PC-3 (cell line): Measurements from ENCODE around the gene CYP11A1. TPM values are rescaled to one million over a fixed set of nuclear protein-coding genes. Genes with fewer than 3 reads are reported as not detected.

Source experiments
- ATAC-seq: fragments of 200-7000 bp; cut with Tn5 transposase; 2 replicates; pipeline ENCODE4 v1.9.1; 2020; ENCODE audit warnings: mild to moderate bottlenecking, moderate library complexity
- BruUV-seq: library from RNA; stranded (reverse); fragments of 400-500 nt; replicated peaks from 2 replicates; lab custom pipeline; 2021; lab: Mats Ljungman, UMichigan
- CTCF ChIA-PET: fragments of 300-600 bp; sonication (Branson Sonifier 250); formaldehyde crosslinking; loops from one replicate; lab custom pipeline; 2022; ENCODE audit warnings: antibody characterized with exemption; lab: Charles Lee
- POLR2A ChIA-PET: fragments of 300-600 bp; sonication (Branson Sonifier 250); formaldehyde crosslinking; loops from one replicate; lab custom pipeline; 2022; ENCODE audit warnings: antibody characterized with exemption; ENCODE audit not compliant: unreplicated experiment; lab: Charles Lee
- DNase-seq: peaks from one replicate; pipeline ENCODE4 v3.0.0-alpha.2; 2015
- H2AFZ ChIP-seq: fragments of 300-600 bp; sonication (generic); 2 replicates; pipeline ENCODE4 v1.6.0; 2016; ENCODE audit warnings: antibody characterized with exemption, low read length
- H3F3A ChIP-seq: fragments of 300-600 bp; sonication (generic); one replicate; pipeline ENCODE4 v1.6.0; 2017; ENCODE audit warnings: antibody characterized with exemption, low read length, control low read depth, mild to moderate bottlenecking; ENCODE audit not compliant: unreplicated experiment
- H3K27ac ChIP-seq: fragments of 300-600 bp; sonication (generic); 2 replicates; pipeline ENCODE4 v1.5.1; 2016; ENCODE audit warnings: mild to moderate bottlenecking, low read length
- H3K27me3 ChIP-seq: fragments of 300-600 bp; sonication (generic); 2 replicates; pipeline ENCODE4 v1.6.1; 2016; ENCODE audit warnings: low read length, mixed read lengths
- H3K36me3 ChIP-seq: fragments of 300-600 bp; sonication (generic); 2 replicates; pipeline ENCODE4 v1.6.1; 2016; ENCODE audit warnings: low read depth, mixed run types, low read length, mixed read lengths
- H3K4me1 ChIP-seq: fragments of 300-600 bp; sonication (generic); 2 replicates; pipeline ENCODE4 v1.5.1; 2016; ENCODE audit warnings: low read length; ENCODE audit not compliant: insufficient read depth
- H3K4me2 ChIP-seq: fragments of 300-600 bp; sonication (generic); 2 replicates; pipeline ENCODE4 v1.6.0; 2016; ENCODE audit warnings: low read length
- H3K4me3 ChIP-seq: fragments of 300-600 bp; sonication (generic); 2 replicates; pipeline ENCODE4 v1.5.1; 2016; ENCODE audit warnings: mild to moderate bottlenecking, low read length, mixed read lengths
- H3K79me2 ChIP-seq: fragments of 300-600 bp; sonication (generic); 2 replicates; pipeline ENCODE4 v1.6.1; 2017; ENCODE audit warnings: low read length, mixed read lengths
- H3K9ac ChIP-seq: fragments of 300-600 bp; sonication (generic); 2 replicates; pipeline ENCODE4 v1.6.0; 2016; ENCODE audit warnings: mild to moderate bottlenecking, low read length
- H3K9me2 ChIP-seq: fragments of 300-600 bp; sonication (generic); replicated peaks from 2 replicates; pipeline ENCODE4 v1.6.1; 2016; ENCODE audit warnings: mixed run types, low read length, mixed read lengths
- H3K9me3 ChIP-seq: fragments of 300-600 bp; sonication (generic); 2 replicates; pipeline ENCODE4 v1.6.1; 2016; ENCODE audit warnings: low read length, mixed read lengths
- H4K20me1 ChIP-seq: fragments of 300-600 bp; sonication (generic); 2 replicates; pipeline ENCODE4 v1.6.1; 2016; ENCODE audit warnings: low read length, mixed read lengths
- EZH2 ChIP-seq: fragments of 300-600 bp; sonication (generic); IDR thresholded peaks from one replicate; pipeline ENCODE4 v1.6.1; 2017; ENCODE audit warnings: antibody characterized with exemption, mild to moderate bottlenecking, low read length; ENCODE audit not compliant: unreplicated experiment
- EZH2phosphoT487 ChIP-seq: fragments of 300-600 bp; sonication (generic); IDR thresholded peaks from 2 replicates; pipeline ENCODE4 v1.6.1; 2018; ENCODE audit warnings: mild to moderate bottlenecking, antibody characterized with exemption, low read length, borderline replicate concordance
- intact Hi-C: fragments of 100-400 bp; cut with micrococcal nuclease; formaldehyde crosslinking; loops from 2 replicates; pipeline ENCODE4 v1.9.0; 2023
- total RNA-seq: library from RNA; depleted of rRNA; stranded (reverse); fragments of >200 nt; gene quantifications from 2 replicates; pipeline ENCODE4 v1.2.3, GENCODE V29; 2014
- TF ChIP-seq, protein P1 (sequence below): fragments of 300-600 bp; sonication (generic); conservative IDR thresholded peaks from 2 replicates; pipeline ENCODE4 v1.5.1; 2017; ENCODE audit warnings: antibody characterized with exemption, low read depth, mild to moderate bottlenecking, low read length

The CYP11A1 gene
- total RNA-seq, 1 experiment from 2014 or later = 0.18 TPM

DNA sequence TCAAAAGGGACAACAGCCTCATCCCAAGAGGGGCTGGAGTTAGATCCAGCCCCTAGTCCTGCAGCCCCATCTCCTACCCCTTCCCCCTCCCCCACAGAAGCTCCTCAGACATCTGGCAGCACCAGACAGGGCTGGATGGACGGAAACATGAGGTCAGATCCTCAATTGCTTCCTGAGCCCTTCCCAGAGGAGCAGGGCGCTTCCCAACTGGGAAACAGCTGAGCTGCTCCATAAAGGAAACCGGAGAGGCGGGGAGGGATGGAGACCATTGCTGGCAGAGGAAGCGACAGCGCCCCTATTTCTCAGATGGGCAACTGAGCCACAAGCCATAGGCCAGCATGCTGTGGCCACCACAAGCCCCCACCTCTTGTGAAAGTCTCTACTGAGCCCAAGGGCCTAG lies 18.3 kb upstream of the CYP11A1 start:
- no peaks in the 10 kb centered on the region for H3K36me3 ChIP-seq
- ChIA-PET CTCF (no interaction called here), POLR2A (interaction anchor here (1.1 kb wide), 1 partner anchor 21 kb away, joined by 8 read pairs; no protein-coding TSS in a partner anchor)
- TF ChIP-seq, protein P1, sequence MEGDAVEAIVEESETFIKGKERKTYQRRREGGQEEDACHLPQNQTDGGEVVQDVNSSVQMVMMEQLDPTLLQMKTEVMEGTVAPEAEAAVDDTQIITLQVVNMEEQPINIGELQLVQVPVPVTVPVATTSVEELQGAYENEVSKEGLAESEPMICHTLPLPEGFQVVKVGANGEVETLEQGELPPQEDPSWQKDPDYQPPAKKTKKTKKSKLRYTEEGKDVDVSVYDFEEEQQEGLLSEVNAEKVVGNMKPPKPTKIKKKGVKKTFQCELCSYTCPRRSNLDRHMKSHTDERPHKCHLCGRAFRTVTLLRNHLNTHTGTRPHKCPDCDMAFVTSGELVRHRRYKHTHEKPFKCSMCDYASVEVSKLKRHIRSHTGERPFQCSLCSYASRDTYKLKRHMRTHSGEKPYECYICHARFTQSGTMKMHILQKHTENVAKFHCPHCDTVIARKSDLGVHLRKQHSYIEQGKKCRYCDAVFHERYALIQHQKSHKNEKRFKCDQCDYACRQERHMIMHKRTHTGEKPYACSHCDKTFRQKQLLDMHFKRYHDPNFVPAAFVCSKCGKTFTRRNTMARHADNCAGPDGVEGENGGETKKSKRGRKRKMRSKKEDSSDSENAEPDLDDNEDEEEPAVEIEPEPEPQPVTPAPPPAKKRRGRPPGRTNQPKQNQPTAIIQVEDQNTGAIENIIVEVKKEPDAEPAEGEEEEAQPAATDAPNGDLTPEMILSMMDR = no peak
- no peak for TF ChIP-seq EZH2
- no peak for TF ChIP-seq EZH2phosphoT487
- no peaks in the 10 kb centered on the region for H3K27me3 ChIP-seq
- no peak overlapping the region for H2AFZ ChIP-seq
- H4K20me1 ChIP-seq = no peaks in the 10 kb centered on the region
- intact Hi-C loops = loop anchor here (10.0 kb wide), 1 partner anchor 159 kb away; the partner anchor contains the start of gene ARID3B
- DNase-seq (no peak), ATAC-seq (no peak)
- H3K9me3 ChIP-seq = no peaks in the 10 kb centered on the region
- H3K9me2 ChIP-seq = no peaks in the 10 kb centered on the region
- H3K4me1 ChIP-seq = peaks cover 58% of the 10 kb centered on the region
- no peak overlapping the region for H3K4me3 ChIP-seq
- no peaks in the 10 kb centered on the region for H3K79me2 ChIP-seq
- H3K27ac ChIP-seq = peak overlapping the region; percentile 99
- BruUV-seq = no TSS peak
- H3K9ac ChIP-seq = peak overlapping the region; percentile 75
- H3K4me2 ChIP-seq = peak overlapping the region; percentile 55
- H3F3A ChIP-seq = peaks cover 5% of the 10 kb centered on the region

DNA sequence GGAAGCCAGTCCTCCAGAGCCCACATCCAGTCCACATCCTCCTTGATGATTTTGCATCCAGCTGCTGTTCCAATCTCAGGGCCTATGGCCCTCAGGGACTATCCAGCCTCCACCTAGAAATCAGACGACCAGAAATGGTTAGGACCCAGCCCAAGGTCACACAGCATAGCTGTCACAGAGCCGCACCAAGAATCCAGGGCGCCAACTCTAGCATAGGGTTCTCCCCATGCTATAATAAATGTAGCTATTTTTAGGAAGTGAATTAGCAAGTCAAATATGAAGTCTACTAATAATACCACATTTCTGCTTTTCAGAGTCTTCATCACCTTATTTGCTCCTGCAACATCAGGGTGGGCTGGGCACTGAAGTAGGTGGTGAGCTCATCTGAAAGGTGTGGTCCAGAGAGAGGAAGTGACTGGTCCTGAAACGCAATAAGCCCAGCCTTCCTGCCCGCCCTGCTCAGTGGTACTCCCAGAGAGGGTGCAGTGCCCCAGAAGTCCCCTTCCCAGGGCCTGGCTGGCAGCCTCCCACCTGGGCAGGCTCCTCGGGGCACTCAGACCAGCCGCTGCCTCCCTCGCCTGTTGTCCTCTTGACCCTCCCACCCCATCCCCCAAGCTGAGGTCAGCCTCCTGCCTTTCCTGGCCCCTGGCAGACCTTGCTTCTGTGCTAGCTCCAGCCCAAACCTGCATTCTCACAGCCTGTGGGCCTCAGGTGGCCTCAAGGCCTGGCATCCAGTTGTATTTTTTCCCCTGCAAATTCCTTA lies 17.6 kb upstream of the CYP11A1 start:
- Histone ChIP-seq H3K9ac (peak overlapping the region; percentile 82), H3K79me2 (no peaks in the 10 kb centered on the region), H3K9me2 (no peaks in the 10 kb centered on the region), H3F3A (peaks cover 5% of the 10 kb centered on the region), H3K27ac (peak overlapping the region; percentile 99), H3K4me2 (peak overlapping the region; percentile 55), H3K36me3 (no peaks in the 10 kb centered on the region), H3K4me1 (peaks cover 58% of the 10 kb centered on the region), H2AFZ (no peak overlapping the region), H4K20me1 (no peaks in the 10 kb centered on the region), H3K27me3 (no peaks in the 10 kb centered on the region), H3K9me3 (no peaks in the 10 kb centered on the region), H3K4me3 (no peak overlapping the region)
- intact Hi-C loops = loop anchor here (10.0 kb wide), 1 partner anchor 160 kb away; the partner anchor contains the start of gene ARID3B
- ChIA-PET CTCF (interaction anchor here (0.9 kb wide), 1 partner anchor 52 kb away, joined by 5 read pairs; no protein-coding TSS in a partner anchor), POLR2A (interaction anchor here (0.6 to 1.1 kb wide), 3 partner anchors 11 to 45 kb away, joined by 3 to 8 read pairs (median 3); no protein-coding TSS in a partner anchor)
- TF ChIP-seq, protein P1 = no peak
- TF ChIP-seq EZH2phosphoT487 = no peak
- TF ChIP-seq EZH2 = no peak
- DNase-seq (peak; percentile 88), ATAC-seq (peak; percentile 80)
- BruUV-seq = TSS peak; percentile 85

DNA sequence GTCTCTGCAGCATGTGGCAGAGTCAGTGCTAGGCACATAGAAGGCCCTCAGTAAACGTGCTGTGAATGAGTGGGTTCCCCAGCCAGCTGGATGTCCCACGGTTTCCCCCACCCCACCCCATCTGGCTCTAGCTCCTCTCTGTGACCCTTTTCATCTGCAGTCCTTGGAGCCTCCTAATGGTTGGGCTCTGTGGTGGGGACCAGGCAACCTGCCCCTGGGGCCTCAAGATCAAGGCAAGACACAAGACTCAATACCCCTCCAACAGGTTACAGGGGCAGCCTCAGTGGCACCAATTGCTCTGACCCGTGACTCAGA lies 17.1 kb upstream of the CYP11A1 start:
- Histone ChIP-seq H3F3A (peaks cover 5% of the 10 kb centered on the region), H3K79me2 (no peaks in the 10 kb centered on the region), H3K4me2 (peak overlapping the region; percentile 54), H3K9me2 (no peaks in the 10 kb centered on the region), H3K4me1 (peaks cover 58% of the 10 kb centered on the region), H3K27me3 (no peaks in the 10 kb centered on the region), H3K36me3 (no peaks in the 10 kb centered on the region), H3K27ac (peak overlapping the region; percentile 99), H3K4me3 (no peak overlapping the region), H3K9me3 (no peaks in the 10 kb centered on the region), H4K20me1 (no peaks in the 10 kb centered on the region), H2AFZ (no peak overlapping the region), H3K9ac (peak overlapping the region; percentile 82)
- ATAC-seq = no peak
- intact Hi-C loops = loop anchor here (10.0 kb wide), 1 partner anchor 160 kb away; the partner anchor contains the start of gene ARID3B
- no TSS peak for BruUV-seq
- TF ChIP-seq EZH2phosphoT487 (no peak), EZH2 (no peak)
- TF ChIP-seq, protein P1 = no peak
- no peak for DNase-seq
- CTCF ChIA-PET = interaction anchor here (0.9 kb wide), 1 partner anchor 53 kb away, joined by 5 read pairs; no protein-coding TSS in a partner anchor
- POLR2A ChIA-PET = interaction anchor here (0.6 to 1.1 kb wide), 3 partner anchors 12 to 45 kb away, joined by 3 to 8 read pairs (median 3); no protein-coding TSS in a partner anchor
